Neural progenitor cell (in vitro differentiated cells): ENCODE data around the gene IGF2. TPM values are rescaled to one million over a fixed set of nuclear protein-coding genes. Genes with fewer than 3 reads are reported as not detected.

Experiments
- DNase-seq: peaks from one replicate; pipeline ENCODE4 v3.0.0-alpha.2; 2016; ENCODE audit warnings: low spot score
- H2AFZ ChIP-seq: fragments of 200-600 bp; sonication (generic); replicated peaks from 2 replicates; pipeline ENCODE4 v1.6.1; 2016; ENCODE audit warnings: antibody characterized with exemption
- H3F3A ChIP-seq: fragments of 200-600 bp; sonication (generic); 2 replicates; pipeline ENCODE4 v1.6.1; 2016; ENCODE audit warnings: antibody characterized with exemption, low read depth
- H3K27ac ChIP-seq: fragments of 200-600 bp; sonication (generic); 2 replicates; pipeline ENCODE4 v1.5.1; 2016; ENCODE audit warnings: mild to moderate bottlenecking
- H3K27me3 ChIP-seq: fragments of 200-600 bp; sonication (generic); 2 replicates; pipeline ENCODE4 v1.6.1; 2016; ENCODE audit warnings: mild to moderate bottlenecking, moderate library complexity
- H3K36me3 ChIP-seq: fragments of 200-600 bp; sonication (generic); 2 replicates; pipeline ENCODE4 v1.5.1; 2016
- H3K4me1 ChIP-seq: fragments of 200-600 bp; sonication (generic); 2 replicates; pipeline ENCODE4 v1.6.1; 2016; ENCODE audit warnings: mixed run types
- H3K4me2 ChIP-seq: fragments of 200-600 bp; sonication (generic); 2 replicates; pipeline ENCODE4 v1.6.1; 2016
- H3K4me3 ChIP-seq: fragments of 200-600 bp; sonication (generic); 2 replicates; pipeline ENCODE4 v1.5.1; 2016
- H3K79me2 ChIP-seq: fragments of 200-600 bp; sonication (generic); 2 replicates; pipeline ENCODE4 v1.6.1; 2016; ENCODE audit warnings: low read depth
- H3K9ac ChIP-seq: fragments of 200-600 bp; sonication (generic); 2 replicates; pipeline ENCODE4 v1.6.1; 2016
- H3K9me3 ChIP-seq: fragments of 200-600 bp; sonication (generic); 2 replicates; pipeline ENCODE4 v1.5.1; 2016; ENCODE audit warnings: low read depth
- H4K20me1 ChIP-seq: fragments of 200-600 bp; sonication (generic); 2 replicates; pipeline ENCODE4 v1.6.1; 2016; ENCODE audit warnings: low read depth
- H3K27ac Mint-ChIP-seq: 3 replicates; pipeline ENCODE4 v1.8.0; 2021; ENCODE audit warnings: mixed read lengths
- H3K27me3 Mint-ChIP-seq: 2 replicates; pipeline ENCODE4 v1.8.0; 2022; ENCODE audit warnings: low read depth, mild to moderate bottlenecking, inconsistent platforms, moderate library complexity, mixed read lengths; ENCODE audit not compliant: insufficient read depth
- H3K36me3 Mint-ChIP-seq: 3 replicates; pipeline ENCODE4 v1.8.0; 2021; ENCODE audit warnings: mixed read lengths
- H3K4me1 Mint-ChIP-seq: 3 replicates; pipeline ENCODE4 v1.8.0; 2021; ENCODE audit warnings: mixed read lengths
- H3K4me3 Mint-ChIP-seq: 3 replicates; pipeline ENCODE4 v1.8.0; 2021; ENCODE audit warnings: mild to moderate bottlenecking, moderate library complexity, mixed read lengths
- H3K9me3 Mint-ChIP-seq: 3 replicates; pipeline ENCODE4 v1.8.0; 2020; ENCODE audit warnings: mixed read lengths
- CTCF ChIP-seq: fragments of 200-600 bp; sonication (generic); IDR thresholded peaks from 2 replicates; pipeline ENCODE4 v1.5.1; 2017; ENCODE audit warnings: antibody characterized with exemption, mild to moderate bottlenecking
- EZH2 ChIP-seq: fragments of 200-600 bp; sonication (generic); IDR thresholded peaks from 2 replicates; pipeline ENCODE4 v1.6.1; 2017; ENCODE audit warnings: antibody characterized with exemption, mild to moderate bottlenecking, moderate library complexity
- EZH2phosphoT487 ChIP-seq: fragments of 200-600 bp; sonication (generic); IDR thresholded peaks from 2 replicates; pipeline ENCODE4 v1.6.1; 2017; ENCODE audit warnings: antibody characterized with exemption
- total RNA-seq: library from RNA; depleted of rRNA; stranded (reverse); fragments of >200 nt; gene quantifications from 2 replicates; pipeline ENCODE4 v1.2.3, GENCODE V29; 2015; ENCODE audit warnings: low replicate concordance

The IGF2 gene
- total RNA-seq, 1 donor from 2014 or later = 0.45 TPM

DNA sequence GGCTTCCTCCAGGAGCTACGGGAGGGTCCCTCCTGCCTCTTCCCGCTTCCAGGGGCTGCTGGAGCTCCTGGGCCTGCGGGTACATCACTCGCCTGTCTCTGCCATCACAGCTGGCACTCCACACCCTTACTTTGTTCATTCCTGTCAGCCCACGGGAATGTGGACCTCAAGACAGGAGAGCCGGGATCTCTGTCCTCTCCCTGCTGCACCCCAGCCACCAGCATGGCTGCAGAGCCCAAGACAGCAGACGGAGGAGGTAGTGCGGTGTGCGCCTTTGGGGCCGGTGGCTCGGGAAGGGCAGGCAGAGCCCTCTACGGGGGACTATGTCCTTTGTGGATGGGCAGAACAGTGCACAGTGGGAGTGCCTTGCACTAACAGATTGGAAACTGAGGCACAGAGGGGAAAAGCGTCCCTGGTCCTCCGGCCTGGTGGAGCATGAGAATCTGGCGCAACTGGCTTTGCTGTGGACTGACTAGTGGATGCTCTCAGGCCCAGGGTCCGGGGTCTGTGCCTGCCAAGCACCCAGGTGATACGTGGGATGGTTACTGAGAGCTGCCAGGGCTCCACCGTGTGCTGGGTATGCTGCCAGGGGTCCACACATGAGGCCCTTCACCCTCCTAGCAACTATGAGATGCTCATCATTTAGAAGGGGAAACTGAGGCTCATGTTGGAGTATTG, 47.3 kb downstream of the IGF2 start:
- Mint-ChIP-seq H3K36me3 (no peaks in the 10 kb centered on the region), H3K27ac (no peak overlapping the region), H3K4me3 (no peak overlapping the region), H3K27me3 (peaks cover 15% of the 10 kb centered on the region), H3K9me3 (peaks cover 6% of the 10 kb centered on the region), H3K4me1 (peaks cover 9% of the 10 kb centered on the region)
- no peaks in the 10 kb centered on the region for H3K79me2 ChIP-seq
- H3K9ac ChIP-seq = no peak overlapping the region
- DNase-seq = no peak
- H3K36me3 ChIP-seq = no peaks in the 10 kb centered on the region
- H3F3A ChIP-seq = no peaks in the 10 kb centered on the region
- no peak overlapping the region for H3K27ac ChIP-seq
- TF ChIP-seq EZH2phosphoT487 (no peak), CTCF (no peak), EZH2 (no peak)
- no peak overlapping the region for H2AFZ ChIP-seq
- H3K4me3 ChIP-seq = no peak overlapping the region
- no peak overlapping the region for H3K4me2 ChIP-seq
- no peaks in the 10 kb centered on the region for H3K27me3 ChIP-seq
- H3K4me1 ChIP-seq = peaks cover 2% of the 10 kb centered on the region
- no peaks in the 10 kb centered on the region for H4K20me1 ChIP-seq
- H3K9me3 ChIP-seq = no peaks in the 10 kb centered on the region

DNA sequence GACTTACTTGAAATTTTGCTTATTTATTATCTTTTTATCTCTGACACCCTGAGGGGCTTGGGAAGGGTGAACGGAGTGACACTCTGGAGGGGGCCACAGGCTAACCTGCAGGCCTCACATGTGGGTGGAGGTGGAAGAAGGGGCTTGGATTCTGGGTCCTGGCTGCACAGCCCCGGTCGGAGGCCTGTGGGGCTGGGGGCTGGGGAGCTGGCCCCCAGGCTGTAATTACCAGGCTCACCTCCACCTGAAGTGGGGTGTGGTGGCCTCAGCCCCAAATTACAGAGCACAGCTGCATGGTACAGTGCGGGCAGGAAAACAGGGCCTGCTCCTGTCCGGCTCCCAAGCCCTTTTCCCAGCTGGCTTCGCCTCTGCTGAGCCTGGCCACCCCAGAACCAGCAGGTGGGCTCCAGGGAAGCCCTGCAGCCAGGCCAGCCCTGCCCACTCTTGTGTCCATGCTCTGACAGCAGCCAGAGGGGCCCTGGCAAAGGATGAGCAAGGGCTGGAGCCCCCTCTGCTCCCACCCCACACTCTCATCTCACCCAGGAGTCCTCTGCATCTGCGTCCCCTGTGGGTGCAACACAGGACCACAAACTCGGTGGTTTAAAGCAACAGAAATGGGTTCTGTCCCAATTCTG, 48.0 kb downstream of the IGF2 start:
- Histone ChIP-seq H3K4me1 (no peaks in the 10 kb centered on the region), H3K79me2 (no peaks in the 10 kb centered on the region), H3K27ac (no peak overlapping the region), H3K36me3 (no peaks in the 10 kb centered on the region), H3K4me2 (no peak overlapping the region), H2AFZ (no peak overlapping the region), H3K9ac (no peak overlapping the region), H3K9me3 (no peaks in the 10 kb centered on the region), H3K27me3 (no peaks in the 10 kb centered on the region), H3F3A (no peaks in the 10 kb centered on the region), H3K4me3 (no peak overlapping the region), H4K20me1 (no peaks in the 10 kb centered on the region)
- DNase-seq = no peak
- peaks cover 6% of the 10 kb centered on the region for H3K4me1 Mint-ChIP-seq
- TF ChIP-seq EZH2phosphoT487 (no peak), EZH2 (no peak), CTCF (no peak)
- no peak overlapping the region for H3K27ac Mint-ChIP-seq
- H3K9me3 Mint-ChIP-seq = peaks cover 6% of the 10 kb centered on the region
- no peaks in the 10 kb centered on the region for H3K36me3 Mint-ChIP-seq
- H3K4me3 Mint-ChIP-seq = no peak overlapping the region
- peaks cover 15% of the 10 kb centered on the region for H3K27me3 Mint-ChIP-seq

DNA sequence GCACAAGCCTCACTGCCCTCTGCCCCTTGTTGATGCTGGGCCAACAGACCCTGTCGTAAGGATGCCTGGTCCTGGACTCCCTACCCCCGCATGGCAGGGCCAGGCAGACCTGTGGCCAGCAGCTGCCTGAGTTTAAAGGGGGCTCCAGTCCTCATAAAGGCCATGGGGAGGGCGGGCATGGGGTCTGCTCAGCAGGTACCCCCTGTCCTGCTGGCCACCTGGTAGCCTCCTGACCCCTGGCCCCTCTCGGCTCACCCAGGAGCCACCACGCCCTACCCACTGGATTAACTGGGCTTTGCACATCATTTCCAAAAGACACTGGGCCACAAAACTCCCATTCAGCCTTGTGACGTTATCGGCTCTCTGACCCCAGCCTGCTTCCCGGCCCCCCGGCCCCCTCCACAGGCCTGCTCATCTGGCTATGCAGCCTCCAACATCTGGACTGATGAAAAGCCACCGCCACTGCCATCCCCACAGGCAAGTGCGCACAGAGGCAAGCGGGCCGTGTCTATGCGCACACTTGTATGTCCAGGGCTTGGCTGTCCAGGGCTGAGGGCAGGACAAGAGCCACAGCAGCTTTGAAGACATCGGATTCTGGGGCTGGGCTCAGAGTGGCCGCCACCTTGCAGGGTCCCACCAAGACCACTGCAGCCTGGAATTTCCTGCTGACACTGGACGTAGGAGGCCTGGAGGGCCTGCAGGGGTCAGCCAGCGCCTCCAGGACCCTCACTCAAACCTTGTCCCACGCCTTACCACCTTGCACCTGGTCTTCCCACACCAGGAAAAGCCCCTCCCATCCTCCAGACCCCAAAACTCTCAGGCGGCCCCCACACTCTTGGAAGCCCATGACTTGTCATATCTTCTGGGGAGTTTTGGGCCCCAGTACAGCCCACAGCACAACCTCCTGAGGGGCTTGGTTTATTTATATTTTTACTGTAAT, 48.7 kb downstream of the IGF2 start:
- no peak overlapping the region for H3K27ac Mint-ChIP-seq
- H3K4me1 Mint-ChIP-seq = peaks cover 1% of the 10 kb centered on the region
- no peak for TF ChIP-seq EZH2
- Histone ChIP-seq H3K9me3 (no peaks in the 10 kb centered on the region), H3K79me2 (no peaks in the 10 kb centered on the region), H3K4me1 (no peaks in the 10 kb centered on the region), H3K4me2 (no peak overlapping the region), H3K4me3 (no peak overlapping the region), H3K27me3 (no peaks in the 10 kb centered on the region), H3K9ac (no peak overlapping the region), H3F3A (no peaks in the 10 kb centered on the region), H2AFZ (no peak overlapping the region), H3K27ac (no peak overlapping the region), H3K36me3 (no peaks in the 10 kb centered on the region), H4K20me1 (no peaks in the 10 kb centered on the region)
- H3K9me3 Mint-ChIP-seq = peaks cover 2% of the 10 kb centered on the region
- no peak overlapping the region for H3K4me3 Mint-ChIP-seq
- no peaks in the 10 kb centered on the region for H3K36me3 Mint-ChIP-seq
- peaks cover 13% of the 10 kb centered on the region for H3K27me3 Mint-ChIP-seq
- no peak for DNase-seq
